HG03025 (cell line): ENCODE results near the gene SYNDIG1.

Source experiments
- ATAC-seq: cut with Tn5 transposase; IDR thresholded peaks from one replicate; pipeline ENCODE4 v1.9.1; 2021; ENCODE audit warnings: mild to moderate bottlenecking, moderate library complexity; ENCODE audit not compliant: unreplicated experiment, low FRiP score

SYNDIG1 gene

GRCh38 chr20:24581443-24582170 is 112.2 kb downstream of the SYNDIG1 start:
- no peak for ATAC-seq

DNA sequence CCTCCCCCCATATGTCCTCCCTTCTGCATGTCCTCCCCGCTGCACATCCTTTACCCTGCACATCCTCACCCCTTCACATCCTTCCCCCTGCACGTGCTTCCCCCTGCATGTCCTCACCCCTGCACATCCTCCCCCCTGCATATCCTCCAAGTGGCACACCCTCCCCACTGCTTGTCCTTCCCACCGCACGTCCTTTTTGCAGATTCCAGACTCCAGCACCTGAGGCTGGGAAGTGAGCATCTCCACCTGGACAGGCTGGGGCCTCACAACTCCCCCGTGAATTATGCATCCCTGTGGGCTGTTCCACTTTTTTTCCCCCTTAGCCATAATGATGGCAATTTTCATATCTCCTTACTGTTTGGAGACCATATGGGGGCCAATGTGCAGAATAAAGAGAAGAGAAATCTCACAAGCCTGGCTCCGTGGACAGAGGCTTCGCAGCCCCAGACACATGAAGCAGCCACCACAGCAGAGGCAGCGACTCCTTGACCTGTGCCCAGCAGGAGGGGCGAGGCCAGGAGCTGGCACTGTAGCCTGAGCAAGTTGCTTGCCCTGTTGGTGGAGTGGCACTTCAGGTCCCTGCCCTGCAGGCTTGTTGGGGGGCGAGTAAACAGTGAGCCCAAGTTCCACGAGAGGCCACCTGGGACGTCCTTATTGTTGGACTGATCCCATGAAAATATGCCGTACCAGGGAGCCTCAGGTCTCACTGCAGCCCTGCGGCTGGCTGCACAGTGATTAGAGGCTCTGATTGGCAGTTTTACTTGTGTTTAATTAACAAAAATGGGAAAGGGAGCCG is 113.1 kb downstream of the SYNDIG1 start:
- no peak for ATAC-seq

- no peak for ATAC-seq
Measured at GRCh38 chr20:24583169-24583792, 113.9 kb downstream of the SYNDIG1 start.

DNA sequence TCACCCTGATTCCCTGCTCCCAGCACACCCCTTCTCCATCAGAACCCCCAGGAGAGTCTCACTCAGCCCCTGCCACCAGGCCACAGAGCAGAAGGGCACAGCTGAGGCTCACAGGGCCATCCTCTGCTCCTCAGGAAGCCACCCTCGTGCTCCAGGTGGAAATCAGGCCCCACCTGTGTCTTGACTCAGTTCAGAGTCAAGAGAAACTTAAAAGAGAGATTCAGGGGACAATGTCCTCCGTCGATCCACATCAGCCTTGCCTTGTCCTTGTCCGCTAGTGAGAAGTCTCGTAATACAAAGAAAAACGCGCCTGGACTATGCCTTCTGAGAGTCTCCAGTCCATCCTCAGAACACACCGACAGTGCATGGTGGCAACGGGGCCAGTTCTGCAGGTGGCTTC is 114.6 kb downstream of the SYNDIG1 start:
- no peak for ATAC-seq

- ATAC-seq, result no peak
Measured at GRCh38 chr20:24584538-24585356, 115.3 kb downstream of the SYNDIG1 start.

DNA sequence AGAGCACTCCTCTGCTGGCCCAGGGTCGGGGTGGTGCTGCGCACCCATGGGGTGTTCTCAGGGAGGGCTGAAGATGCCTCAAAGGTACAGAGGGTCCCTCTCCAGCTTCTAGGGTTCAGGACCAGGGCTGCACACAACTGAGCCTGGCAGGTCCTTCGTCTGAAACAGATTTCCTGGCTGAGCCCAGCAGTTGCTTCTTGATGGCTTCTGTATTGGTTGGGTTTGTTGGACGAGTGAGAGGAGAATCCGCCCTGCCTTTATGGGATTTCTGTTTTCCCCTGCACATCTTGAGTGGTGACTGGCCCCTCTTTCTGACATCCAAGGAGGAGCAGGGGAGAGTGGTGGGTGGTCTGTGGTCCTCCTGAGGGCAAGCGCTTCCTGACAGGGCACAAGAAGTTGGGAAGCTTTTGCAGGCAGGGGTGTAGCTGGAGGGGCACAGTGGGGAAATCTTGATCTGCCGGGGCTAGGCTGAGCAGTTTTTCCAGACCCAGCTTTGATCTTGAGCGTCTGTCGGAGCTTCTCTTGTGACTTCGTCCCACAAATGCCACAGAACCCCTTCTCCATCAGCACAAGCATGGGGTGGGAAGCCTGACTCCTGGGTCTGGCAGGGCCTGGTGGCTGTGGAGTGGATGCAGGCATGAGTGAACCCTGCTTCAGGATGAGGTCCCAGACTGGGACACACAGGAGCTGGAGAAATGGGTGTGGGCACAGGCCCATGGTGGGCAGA is 116.5 kb downstream of the SYNDIG1 start:
- no peak for ATAC-seq

DNA sequence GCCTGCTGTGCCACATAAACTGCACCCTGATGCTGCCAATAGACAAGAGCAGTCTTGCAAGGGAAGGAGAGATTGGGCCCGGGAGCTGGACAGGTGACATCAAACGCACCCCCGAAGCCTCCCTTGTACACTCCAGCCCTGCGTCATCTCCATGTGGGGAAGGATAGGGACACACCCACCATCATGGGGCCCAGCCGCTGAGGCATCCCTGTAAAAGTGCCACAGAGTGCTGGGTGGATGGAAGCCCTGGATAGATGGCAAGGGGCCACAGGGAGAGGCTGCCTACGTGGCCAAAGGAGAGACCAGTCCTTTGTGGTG is 117.1 kb downstream of the SYNDIG1 start:
- ATAC-seq, result no peak

DNA sequence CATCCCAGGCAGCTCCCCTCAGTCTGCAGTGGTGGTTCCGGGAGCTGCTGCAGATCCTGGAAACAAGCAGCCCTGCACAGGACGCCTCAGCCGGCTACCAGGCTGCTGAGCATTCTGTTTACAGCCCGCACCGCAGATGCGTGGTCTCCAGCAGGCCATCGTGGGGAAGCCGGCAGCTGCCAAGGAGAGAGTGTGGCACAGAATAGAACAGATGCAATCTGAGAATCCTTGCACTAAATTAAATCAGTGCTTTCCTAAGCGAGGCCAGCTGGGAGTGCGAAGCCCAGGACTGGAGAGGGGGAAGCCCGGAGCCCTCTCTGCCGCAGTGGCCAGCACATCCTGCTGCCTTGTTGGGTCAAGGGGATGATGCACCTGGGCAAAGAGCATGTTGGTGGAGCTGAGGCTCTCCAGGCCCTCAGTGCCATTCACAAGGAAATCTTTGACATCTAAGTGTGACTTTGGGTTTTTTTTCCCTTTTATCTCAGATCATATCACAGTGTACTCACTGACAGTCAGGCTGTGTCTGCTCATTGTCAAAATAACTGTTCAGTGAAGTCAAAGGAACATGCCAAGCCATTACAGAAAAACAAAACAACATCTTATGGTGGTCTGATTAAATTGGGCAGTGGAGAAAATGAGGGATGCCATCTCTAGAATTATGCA is 118.1 kb downstream of the SYNDIG1 start:
- ATAC-seq, result no peak

- ATAC-seq, result no peak
Measured at GRCh38 chr20:24588047-24588635, 118.7 kb downstream of the SYNDIG1 start.

- ATAC-seq, result no peak
Measured at GRCh38 chr20:24588725-24589340, 119.4 kb downstream of the SYNDIG1 start.

GRCh38 chr20:24589381-24589780 is 120.0 kb downstream of the SYNDIG1 start:
- ATAC-seq, result no peak

DNA sequence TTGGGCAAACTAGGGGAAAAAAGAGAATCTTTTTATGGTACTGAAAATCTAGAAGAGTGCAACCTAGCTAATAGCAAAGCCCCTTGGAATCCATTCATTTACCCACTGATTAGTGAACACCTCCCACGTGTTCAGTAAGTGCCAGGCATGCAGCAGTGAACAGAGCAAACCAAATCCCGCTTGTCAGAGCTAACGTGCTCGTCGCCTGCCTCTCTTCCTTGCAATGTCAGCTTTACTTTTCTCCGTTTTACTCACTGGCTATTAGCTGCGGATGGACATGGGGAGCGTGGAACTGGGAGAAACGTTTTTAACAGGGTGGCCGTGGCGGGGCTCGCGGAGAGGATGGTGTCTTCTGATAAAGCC is 120.4 kb downstream of the SYNDIG1 start:
- ATAC-seq, result no peak

DNA sequence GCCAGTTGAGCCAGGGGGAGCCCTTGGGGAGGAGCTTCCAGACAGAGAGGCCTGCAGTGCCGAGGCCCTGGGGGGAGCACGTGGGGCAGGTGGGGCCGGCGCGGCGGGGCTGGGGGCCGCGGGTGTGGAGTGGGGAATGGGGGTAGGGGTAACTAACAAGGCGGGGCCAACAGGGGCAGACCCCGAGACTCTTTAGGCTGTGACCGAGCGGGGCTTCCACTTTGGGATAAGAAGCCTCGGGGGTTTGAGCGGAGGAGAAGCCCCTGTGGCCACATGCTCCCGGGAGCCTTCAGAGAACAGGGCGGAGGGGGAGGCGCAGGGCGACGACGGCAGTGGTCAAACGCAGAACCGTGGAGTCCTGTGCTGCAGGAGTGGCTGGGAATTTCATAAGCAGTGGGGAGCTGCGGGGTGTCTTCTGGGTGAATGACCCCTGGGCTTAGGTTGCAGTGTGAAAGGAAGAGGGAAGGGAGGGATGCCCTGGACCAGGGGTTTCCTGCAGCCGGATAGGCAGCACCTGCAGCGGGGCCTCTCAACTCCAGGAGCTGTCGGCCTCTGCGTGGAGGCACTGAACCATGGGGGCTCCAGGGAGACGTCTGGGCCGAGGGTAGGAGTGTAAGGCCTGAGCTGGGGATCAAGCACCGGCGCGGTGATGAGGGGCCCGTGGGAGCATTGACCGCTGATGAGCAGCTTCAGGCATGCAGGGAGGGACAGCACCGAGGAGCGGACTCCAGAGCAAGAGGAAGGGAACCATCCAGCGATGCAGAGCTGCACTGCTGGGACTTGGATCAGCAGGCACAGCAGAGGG is 121.0 kb downstream of the SYNDIG1 start:
- no peak for ATAC-seq

- ATAC-seq, result no peak
Measured at GRCh38 chr20:24597051-24597450, 127.6 kb downstream of the SYNDIG1 start.

- ATAC-seq, result no peak
Measured at GRCh38 chr20:24598346-24598745, 128.9 kb downstream of the SYNDIG1 start.

GRCh38 chr20:24598996-24599395 is 129.6 kb downstream of the SYNDIG1 start:
- no peak for ATAC-seq

- no peak for ATAC-seq
Measured at GRCh38 chr20:24600012-24600411, 130.6 kb downstream of the SYNDIG1 start.

DNA sequence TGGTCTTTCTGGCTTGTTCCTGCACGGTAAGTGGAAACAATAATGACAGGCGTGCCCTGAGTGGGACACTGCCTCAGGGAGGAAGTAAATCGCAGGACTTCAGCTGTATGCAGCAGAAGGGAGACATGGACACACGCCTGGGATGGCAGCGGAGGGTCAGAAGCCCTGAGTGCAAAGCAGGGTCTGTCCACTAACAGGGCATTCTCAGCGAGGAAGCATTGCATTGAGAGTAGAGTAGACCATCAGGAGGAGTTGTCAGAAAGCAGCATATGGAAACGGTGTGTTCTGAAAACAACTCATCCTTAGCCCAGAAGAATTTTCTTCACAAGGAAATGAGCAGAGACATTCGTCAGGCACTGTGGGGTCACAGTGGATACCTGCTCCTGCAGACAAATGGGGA is 134.0 kb downstream of the SYNDIG1 start:
- no peak for ATAC-seq
